Embryonic facial prominence (tissue), 1 donor: ENCODE measurements around the gene ADSL.
"Not testable (repeated sequence)": the region's sequence is repeated elsewhere in the genome, so short reads cannot be mapped to it uniquely, and the experiment has no call there.

Source experiments
- DNase-seq: peaks from one replicate; pipeline ENCODE4 v3.0.0-alpha.2; 2016; ENCODE audit errors: extremely low spot score

The ADSL gene

GRCh38 chr22:40374567-40374966, 28.3 kb downstream of the ADSL start:
- DNase-seq = no peak

DNA sequence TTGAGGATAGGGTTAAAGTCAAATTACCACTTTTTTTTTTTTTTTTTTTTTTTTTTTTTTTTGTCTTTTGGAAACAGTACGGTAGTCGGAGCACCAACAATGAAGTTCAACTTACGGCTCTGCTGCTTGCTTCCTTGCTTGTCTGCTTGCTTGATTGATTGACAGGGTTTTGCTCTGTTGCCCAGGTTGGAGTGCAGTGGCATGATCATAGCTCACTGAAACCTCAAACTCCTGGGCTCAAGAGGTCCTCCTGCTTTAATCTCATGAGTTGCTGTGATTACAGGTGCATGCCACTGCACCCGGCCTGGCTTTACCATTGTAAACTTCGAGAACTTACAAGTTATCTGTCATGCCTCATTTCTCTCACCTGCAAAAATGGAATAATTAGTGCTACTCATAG, 29.8 kb downstream of the ADSL start:
- no peak for DNase-seq

- DNase-seq = no peak
Measured at GRCh38 chr22:40377931-40378330, 31.6 kb downstream of the ADSL start.

GRCh38 chr22:40378448-40378847, 32.1 kb downstream of the ADSL start:
- DNase-seq = not testable (repeated sequence)

GRCh38 chr22:40381461-40381860, 35.2 kb downstream of the ADSL start:
- DNase-seq = no peak

- no peak for DNase-seq
Measured at GRCh38 chr22:40383905-40384304, 37.6 kb downstream of the ADSL start.

- DNase-seq = no peak
Measured at GRCh38 chr22:40385036-40385782, 38.9 kb downstream of the ADSL start.

GRCh38 chr22:40387746-40388145, 41.4 kb downstream of the ADSL start:
- no peak for DNase-seq

- no peak for DNase-seq
Measured at GRCh38 chr22:40388231-40388630, 41.9 kb downstream of the ADSL start.

DNA sequence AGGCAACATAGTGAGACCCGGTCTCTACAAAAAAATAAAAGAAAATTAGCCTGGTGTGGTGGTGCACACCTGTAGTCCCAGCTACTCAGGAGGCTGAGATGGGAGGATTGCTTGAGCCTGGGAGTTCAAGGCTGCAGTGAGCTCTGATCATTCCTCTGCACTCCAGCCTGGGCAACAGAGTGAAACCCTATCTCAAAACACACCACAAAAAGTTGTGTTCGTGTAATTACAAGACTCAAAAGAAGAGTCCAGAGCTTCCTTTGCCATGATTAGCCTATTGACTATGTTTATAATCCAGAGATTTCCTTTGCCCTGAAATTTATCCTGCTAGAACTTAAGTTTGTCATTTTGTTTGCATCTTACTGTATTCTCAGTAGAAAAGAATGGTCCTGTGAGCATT, 45.1 kb downstream of the ADSL start:
- no peak for DNase-seq

- DNase-seq = no peak
Measured at GRCh38 chr22:40392618-40393017, 46.3 kb downstream of the ADSL start.

GRCh38 chr22:40394607-40395006, 48.3 kb downstream of the ADSL start:
- no peak for DNase-seq

DNA sequence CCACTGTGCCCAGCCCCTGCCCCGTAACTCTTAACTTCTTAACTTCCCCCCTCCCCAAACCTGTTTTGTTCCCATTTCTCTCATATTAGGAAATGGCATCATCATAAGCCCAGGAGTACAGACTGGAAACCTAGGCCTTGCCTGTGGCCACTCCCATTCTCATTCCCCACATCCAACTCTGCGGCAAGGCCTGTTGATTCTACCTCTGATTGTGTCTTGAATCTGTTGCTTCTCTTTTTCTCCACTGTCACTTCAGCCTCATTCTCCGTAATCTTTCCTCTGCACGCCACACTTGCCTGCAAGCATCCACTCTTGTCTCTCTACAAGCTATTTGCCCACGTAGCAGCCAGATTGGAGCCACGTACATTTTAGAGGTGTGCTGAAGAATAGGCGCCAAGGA, 49.3 kb downstream of the ADSL start:
- DNase-seq = no peak

DNA sequence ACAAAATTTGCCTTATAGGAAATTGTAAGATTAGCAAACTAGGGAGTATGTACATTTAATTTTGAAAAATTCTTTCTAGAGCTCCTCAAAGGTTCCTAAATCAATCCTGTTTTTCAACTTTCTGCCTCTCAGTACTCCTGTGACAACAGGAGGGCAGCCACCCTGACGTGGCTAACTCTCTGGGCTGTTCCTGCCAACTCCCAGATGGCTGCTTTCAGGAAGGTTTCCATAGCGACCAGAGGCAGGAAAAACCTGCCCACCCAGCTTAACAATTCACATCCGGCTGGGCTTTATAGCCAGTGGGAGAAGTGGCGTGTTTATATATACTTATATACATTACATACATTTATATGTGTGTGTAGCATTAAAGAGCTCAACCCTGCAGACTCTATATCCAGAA, 50.6 kb downstream of the ADSL start:
- peak; percentile 58 for DNase-seq

DNA sequence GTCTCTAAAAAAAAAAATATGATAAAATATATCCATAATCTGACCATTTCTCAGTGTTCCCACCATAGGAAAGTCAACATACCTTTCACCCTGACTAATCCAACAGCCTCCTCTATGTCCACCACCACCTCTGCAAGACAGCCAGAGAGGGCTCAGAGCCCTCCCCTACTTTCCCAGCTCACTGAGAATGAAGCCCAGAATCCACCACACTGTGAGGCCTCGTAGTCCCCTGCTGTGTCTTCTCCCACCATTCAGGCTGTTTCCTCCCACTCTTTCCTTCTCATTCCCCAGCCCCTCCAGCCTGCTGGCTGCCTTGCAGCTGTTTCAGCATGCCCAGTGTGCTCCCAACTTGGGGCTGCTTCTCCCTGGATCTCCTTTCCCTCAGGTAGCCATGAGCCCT, 51.1 kb downstream of the ADSL start:
- no peak for DNase-seq

DNA sequence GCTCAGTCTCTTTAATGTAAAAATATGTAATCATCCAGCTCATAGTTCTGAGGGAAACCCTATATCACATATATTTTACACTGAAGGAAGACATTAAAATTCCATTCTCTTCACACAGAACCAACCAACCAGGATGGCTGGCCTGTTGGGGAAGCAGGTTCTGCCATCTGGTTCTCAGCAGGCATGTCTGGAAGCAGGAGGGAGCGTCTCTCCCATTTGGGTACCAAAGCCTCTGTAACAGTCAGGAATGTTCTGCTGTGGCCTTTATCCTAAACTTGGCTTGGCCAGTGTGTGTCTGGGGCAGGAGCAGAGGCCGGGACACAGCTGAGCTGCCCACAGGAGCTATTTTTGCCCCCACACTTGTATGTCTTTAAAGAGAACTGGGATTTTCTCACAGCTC, 53.3 kb downstream of the ADSL start:
- no peak for DNase-seq

DNA sequence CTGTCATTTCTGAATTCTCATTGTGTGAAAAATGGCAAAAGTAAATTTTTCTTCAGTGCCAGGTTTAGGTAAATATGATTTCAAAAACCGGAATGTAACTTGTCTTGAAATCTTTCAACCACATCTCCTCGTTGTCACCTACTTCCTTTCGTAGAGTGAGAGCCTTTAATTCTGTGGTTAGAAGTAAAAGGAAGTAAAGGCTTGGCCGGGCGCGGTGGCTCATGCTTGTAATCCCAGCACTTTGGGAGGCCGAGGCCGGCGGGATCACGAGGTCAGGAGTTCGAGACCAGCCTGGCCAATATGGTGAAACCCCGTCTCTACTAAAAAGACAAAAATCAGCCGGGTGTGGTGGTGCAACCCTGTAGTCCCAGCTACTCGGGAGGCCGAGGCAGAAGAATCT, 53.9 kb downstream of the ADSL start:
- DNase-seq = no peak

DNA sequence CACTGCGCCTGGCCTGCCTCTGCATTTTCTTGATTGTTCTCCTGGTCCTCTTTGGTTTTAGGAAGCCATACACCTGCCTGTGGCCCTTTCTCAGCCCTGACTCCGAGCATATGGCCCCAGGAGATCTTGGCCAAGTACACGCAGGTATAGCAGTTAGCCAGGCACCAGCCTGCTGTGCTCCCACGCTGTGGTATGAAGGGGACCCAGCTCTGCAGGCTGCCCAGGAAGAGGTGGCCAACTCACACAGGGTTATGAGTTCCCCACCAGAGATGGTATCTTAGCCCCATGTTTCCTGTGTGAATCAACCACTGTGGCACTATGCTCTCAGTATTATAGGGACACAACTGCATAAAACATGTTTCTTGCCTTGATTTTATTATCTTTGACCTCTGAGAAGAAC, 55.2 kb downstream of the ADSL start:
- DNase-seq = no peak

- DNase-seq = no peak
Measured at GRCh38 chr22:40401981-40402406, 55.7 kb downstream of the ADSL start.

DNA sequence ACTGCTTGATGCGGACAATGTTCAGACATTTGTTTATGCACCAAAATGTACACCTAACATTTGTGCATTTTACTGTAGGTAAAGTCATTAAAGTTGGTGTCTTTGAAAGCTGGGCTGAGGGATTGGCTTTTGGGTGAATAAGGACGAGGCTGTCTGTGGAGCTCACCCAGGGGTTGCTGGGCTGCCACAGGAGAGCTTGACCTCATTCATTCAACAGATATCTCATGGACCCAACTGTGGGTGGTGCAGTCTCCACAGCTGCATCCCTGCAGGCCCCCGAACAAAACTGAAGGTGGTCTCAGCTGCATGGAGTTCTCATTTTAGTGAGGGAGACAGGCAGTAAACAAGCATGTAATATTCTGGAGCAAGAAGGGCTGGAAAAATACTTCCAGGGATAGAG, 56.8 kb downstream of the ADSL start:
- no peak for DNase-seq

GRCh38 chr22:40403651-40404050, 57.4 kb downstream of the ADSL start:
- no peak for DNase-seq

DNA sequence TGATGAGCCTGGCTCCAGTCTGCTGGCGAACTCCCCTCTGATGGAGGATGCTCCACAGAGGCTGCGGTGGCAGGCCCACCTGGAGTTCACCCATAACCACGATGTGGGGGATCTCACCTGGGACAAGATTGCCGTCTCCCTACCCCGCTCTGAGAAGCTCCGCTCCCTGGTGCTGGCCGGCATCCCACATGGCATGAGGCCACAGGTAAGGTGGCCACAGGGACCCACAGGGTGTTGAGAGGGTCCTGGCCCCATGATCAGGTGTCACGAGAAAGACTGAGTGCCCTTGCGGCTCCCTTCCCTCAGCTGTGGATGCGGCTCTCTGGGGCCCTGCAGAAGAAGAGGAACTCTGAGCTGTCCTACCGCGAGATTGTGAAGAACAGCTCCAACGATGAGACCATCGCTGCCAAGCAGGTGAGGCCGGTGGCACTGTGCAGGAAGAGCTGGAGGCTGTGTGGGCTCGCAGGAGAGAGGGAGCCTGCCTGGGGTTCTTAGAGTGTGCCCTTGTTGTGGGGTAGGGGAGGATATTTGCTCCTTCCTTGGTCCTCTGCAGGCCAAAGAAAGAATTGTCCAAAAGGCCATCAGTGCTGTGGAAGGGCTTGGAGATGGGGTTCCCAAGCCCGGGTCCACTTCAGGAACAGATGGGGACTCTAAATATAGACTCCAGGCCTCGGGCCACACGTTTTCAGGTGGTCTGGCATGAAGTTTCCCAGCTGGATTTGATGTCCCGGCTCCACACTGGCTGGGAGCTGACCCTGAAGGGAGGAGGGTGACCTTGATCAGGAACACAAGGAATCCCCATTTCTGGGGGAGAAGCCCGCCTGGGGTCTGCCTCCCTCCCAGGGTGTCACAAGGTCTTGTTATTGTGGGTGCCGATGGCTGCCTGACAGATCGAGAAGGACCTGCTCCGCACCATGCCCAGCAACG, 58.2 kb downstream of the ADSL start:
- DNase-seq = no peak
